Stimulated activated CD8-positive, alpha-beta memory T cell treated with anti-CD3 and anti-CD28 coated beads, Interleukin-4, amount 100 ng/mL, for 24 hours (primary cell): ENCODE measurements around the gene ACER2.
"Not testable (repeated sequence)": the region's sequence is repeated elsewhere in the genome, so short reads cannot be mapped to it uniquely, and the experiment has no call there.

ENCODE experiments used
- DNase-seq: peaks from one replicate; pipeline ENCODE4 v3.0.0-alpha.2; 2020; ENCODE audit warnings: low read depth

The ACER2 gene

DNA sequence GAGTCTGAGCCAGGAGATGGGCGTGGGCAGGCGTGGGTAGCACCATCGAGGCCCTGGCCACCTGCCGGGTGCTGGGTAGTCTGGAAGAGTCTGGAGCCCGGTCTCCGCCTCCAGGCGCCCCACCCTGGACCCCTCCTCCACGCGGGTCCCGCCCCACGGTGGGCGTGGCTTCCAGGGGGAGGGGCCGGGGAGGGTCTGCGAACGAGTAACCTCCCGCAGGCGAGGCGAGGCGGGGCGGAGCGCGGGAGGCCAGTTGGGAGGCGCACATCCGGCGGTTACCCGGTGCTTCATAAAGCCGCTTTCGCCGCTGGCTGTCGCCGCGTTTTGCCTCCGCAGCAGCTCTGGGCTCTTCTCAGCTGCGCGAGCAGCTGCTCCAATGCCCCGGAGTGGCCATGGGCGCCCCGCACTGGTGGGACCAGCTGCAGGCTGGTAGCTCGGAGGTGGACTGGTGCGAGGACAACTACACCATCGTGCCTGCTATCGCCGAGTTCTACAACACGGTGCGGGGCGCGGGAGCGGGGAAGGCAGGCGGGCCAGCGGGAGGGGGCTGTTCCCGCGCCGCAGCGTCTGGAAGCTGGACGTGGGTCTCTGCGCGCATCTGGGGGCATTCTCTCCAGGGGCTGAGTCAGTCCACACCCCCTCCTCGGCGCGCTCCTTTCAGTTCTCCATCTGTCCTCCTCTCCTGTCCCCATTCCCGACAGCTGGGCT lies at the start of gene ACER2:
Gene ACER2, plus strand, starts transcription at position 317 of the 708 bp plus-strand sequence. Its CDS starts 76 bp downstream, at position 393.
- peak; percentile 97 for DNase-seq

GRCh38 chr9:19369107-19369506 lies 39.7 kb upstream of the ACER2 start:
- DNase-seq = no peak

GRCh38 chr9:19371942-19372341 lies 36.9 kb upstream of the ACER2 start:
- DNase-seq = no peak

DNA sequence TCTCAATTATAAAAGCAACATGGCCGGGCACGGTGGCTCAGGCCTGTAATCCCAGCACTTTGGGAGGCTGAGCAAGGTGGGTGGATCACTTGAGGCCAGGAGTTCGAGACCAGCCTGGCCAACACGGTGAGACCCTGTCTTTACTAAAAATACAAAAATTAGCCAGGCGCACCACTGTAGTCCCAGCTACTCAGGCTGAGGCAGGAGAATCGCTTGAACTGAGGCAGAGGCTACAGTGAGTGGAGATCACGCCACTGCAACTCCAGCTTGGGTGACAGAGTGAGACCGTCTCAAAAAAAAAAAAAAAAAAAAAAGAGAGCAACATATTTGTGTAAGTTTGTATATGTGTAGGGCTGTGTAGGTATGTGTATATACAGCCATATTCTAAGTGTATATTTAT lies 36.2 kb upstream of the ACER2 start:
- DNase-seq = no peak

GRCh38 chr9:19373527-19373926 lies 35.3 kb upstream of the ACER2 start:
- no peak for DNase-seq

GRCh38 chr9:19375538-19375937 lies 33.3 kb upstream of the ACER2 start:
- no peak for DNase-seq

DNA sequence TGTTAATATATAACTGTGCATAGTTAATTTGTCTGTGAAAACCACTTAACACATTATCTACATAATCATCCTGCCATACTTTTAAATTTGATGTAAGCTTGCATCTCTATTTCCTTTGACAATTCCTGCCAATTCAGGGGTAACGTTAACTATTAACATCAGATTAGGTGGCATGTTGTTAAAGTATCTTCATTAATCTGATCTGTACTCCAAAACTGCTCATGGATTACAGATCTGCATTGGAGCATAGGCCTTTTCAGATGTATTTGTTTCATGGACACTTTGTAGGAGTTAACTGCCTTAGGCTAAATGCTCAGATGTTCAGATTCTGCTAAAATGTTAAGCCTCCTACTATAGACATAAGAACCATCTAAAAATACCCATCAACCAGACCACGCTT lies 31.9 kb upstream of the ACER2 start:
- no peak for DNase-seq

DNA sequence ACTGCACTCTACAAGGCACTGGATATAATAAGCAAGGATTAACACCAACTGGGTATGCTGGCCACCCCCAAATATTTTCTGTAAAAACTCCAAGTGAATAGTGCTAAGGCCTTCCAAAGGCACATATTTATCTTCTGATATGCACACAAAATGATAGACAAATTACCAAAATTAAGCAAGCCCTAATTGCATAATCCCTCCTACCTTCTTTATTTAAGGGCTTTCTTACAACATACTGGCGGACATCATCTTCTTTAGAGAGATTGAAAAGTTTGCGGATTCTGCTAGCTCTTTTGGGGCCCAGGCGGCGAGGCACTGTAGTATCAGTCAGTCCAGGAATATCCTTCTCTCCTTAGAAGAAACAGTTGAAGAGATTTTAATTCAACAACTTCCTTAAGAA lies 30.6 kb upstream of the ACER2 start:
- DNase-seq = no peak

DNA sequence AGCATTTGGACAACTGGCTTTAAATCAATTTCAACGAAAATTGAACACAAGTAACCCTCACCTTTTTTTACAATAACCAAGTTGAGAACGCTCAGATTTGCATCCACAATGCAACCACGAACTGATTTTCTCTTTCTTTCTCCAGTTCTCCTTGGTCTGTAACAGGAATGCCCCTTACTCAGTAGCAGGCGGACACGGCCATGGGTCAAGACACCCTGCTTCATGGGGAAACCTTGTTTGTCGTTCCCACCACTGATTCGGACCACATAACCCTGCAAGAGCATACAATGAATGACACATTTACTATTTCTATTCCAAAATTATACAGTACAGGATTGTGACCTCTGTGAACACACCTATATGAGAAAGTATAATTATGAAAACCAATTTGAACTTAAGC lies 30.2 kb upstream of the ACER2 start:
- no peak for DNase-seq

DNA sequence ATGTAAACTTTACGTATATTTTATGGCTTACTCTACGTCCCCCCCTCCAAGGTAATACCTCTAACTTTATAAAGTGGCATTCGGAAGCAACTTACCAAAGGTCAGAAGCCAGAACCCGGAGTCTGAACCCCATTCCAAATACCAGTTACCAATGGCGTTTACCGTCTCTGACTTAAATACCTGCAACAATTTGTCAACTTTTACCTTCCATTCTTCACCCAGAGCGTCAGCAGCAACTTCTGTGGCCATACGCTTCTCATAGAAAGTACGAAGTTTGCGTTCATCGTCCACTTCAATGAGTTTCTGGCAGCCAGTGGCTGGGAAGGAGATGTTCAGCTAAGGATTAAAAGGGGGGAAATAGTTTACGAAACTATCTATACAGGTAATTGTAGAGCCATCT lies 29.5 kb upstream of the ACER2 start:
- no peak for DNase-seq

GRCh38 chr9:19379697-19380046 lies 29.1 kb upstream of the ACER2 start:
- DNase-seq = peak; percentile 19

GRCh38 chr9:19380826-19381075 lies 28.1 kb upstream of the ACER2 start:
- DNase-seq = no peak

- no peak for DNase-seq
Measured at GRCh38 chr9:19381656-19382055, 27.2 kb upstream of the ACER2 start.

DNA sequence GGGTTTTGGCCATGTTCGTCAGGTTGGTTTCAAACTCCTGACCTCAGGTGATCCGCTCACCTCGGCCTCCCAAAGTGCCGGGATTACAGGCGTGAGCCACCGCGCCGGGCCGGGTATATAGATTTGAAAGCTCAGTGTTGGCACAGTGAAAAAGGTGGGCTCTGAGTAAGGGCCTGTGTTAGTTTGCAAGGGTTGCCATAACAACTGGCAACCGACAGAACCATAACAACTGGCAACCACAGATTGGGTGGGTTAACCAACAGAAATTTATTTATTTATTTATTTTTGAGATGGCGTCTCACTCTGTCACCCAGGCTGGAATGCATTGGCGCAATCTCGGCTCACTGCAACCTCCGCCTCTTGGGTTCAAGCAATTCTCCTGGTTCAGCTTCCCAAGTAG lies 23.6 kb upstream of the ACER2 start:
- not testable (repeated sequence) for DNase-seq

- DNase-seq = no peak
Measured at GRCh38 chr9:19385786-19386501, 22.9 kb upstream of the ACER2 start.

DNA sequence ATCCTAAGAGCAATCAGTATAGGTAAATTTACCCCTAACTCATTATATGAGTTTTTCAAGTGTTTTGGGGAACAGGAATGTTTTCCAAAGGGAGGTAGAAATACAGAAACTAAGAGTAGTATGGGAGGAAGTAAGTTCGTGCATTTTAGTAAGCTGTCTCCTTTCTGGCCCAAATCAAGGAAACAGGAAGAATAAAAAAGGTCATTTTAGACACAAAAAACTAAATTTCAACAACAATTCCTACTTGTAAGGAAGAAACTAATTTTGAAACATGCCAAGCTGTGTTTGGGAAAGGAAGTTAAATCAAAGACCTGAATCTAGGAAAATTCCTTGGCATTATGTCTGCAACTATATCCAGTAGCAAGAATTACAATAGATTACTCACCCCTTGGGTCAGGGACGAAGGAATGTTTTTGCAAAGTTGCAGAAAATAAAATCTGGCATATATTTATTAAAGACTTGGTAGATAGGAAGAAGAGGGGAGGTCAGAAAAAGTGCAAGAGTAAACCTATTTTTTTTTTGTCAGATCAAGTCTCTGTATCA lies 22.2 kb upstream of the ACER2 start:
- DNase-seq = no peak

GRCh38 chr9:19387317-19387716 lies 21.5 kb upstream of the ACER2 start:
- DNase-seq = no peak

- DNase-seq = not testable (repeated sequence)
Measured at GRCh38 chr9:19389539-19389938, 19.3 kb upstream of the ACER2 start.

DNA sequence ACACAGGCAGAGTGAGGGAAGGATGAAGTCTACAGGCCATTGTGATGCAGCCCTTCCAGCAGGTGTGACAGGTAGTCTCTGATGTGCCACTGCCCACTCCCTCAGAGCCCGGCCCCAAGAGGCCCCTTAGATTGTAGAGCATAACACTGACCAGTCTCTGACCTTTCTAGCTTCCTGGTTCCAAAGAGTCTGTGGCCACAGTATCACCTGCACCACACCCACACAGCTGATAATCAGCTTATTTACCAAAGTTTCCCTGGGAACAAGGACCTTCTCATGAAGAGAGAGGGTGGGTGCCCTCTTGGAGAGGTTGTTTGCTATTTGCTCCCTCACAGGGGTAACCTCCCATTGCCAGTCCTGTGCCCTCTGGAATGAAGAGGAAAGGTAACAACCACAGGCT lies 11.0 kb upstream of the ACER2 start:
- no peak for DNase-seq

- not testable (repeated sequence) for DNase-seq
Measured at GRCh38 chr9:19403231-19403630, 5.6 kb upstream of the ACER2 start.

DNA sequence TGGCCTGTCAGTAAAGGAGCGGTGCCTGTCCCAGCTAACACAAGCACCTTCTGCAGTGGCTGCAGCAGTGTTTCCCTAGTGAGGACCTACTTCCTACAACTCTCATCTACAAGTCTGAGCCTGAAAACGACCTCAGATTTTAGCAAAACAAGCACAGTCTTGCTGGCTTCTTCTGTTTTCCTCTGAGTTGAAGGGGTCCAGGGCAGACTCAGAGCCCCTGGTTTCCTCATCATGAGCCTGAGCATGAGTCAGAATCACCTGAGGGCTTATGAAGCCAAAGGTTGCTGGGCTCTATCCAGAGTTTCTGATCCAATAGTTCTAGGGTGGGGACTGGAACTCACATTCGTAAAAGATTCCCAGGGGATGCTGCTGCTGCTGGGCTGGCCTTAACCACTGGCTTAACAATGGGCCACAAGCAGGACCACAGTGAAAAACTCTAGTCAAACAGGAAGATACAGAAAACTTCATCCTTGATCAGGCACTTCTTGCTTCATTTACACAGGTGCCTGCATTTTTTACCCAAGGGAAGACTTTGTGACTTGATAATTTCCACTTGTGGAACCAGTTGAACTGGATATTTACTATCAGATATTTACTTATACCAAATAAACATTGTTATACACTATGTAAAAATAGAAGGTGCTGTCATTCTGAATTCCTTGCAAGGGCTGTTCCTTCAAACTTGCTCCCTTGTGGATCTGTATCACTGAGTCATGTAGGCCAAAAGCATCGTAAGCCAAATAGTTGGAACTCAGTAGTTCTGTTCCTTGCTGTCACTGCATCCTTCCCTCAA lies 4.3 kb upstream of the ACER2 start:
- DNase-seq = no peak

GRCh38 chr9:19405771-19406170 lies 3.0 kb upstream of the ACER2 start:
- DNase-seq = no peak

DNA sequence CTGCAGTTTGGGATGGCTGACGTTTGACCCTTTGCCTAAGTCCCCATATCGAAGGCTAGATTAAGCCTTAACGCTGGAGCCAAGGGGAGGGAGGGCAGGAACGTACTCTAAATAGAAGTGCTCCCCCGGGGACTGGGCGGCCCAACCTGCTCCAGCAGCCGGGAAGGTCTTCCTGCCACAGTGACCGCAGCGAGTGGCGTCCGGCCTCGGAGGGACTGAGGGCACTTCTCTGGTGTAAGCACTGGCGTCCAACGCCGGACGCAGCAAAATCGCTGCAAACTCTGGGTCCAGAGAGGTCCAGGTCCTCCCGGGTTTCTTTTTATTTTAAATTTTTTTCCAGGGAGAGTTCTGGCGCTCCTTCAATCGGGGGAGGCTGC lies 505 bp upstream of the ACER2 start:
- DNase-seq = no peak
